ENCODE data around the gene A1BG. TPM values are rescaled to one million over a fixed set of nuclear protein-coding genes. Genes with fewer than 3 reads are reported as not detected.
"Not testable (repeated sequence)": the region's sequence is repeated elsewhere in the genome, so short reads cannot be mapped to it uniquely, and the experiment has no call there.

A1BG gene
- polyA plus RNA-seq, 1 donor, result 2.6 TPM

DNA sequence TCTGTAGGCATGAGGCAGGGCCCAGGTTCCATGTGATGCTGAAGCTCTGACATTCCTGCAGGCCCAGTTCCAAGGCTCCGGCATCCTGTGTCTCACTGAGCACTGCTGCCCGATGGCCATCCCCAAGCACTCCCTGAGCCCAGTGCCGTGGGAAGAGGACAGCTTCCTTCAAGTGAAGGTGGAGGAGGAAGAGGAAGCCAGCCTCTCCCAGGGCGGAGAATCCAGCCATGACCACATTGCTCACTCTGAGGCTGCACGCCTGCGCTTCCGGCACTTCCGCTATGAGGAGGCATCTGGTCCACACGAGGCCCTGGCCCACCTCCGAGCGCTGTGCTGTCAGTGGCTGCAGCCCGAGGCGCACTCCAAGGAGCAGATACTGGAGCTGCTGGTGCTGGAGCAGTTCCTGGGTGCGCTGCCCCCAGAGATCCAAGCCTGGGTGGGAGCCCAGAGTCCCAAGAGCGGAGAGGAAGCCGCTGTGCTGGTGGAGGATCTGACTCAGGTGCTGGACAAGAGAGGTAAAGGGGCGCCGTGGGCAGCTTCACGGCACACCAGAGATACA is 18.5 kb downstream of the A1BG start:
- DNase-seq, result no peak

DNA sequence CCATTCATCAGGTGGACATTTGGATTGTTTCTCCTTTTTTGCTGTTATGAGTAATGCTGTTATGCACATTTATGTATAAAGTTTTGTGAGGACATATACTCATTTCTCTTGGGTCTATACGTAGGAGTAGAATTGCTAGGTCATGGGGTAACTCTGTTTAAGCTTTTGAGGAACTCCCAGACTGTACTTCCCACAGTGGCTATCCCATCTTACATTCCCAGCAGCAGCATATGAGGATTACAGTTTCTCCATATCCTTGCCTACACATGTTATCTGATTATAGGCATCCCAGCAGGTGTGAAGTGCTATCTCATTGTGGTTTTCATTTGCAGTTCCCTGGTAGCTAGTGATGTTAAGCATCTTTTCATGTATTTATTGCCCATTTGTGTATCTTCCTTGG is 20.6 kb downstream of the A1BG start:
- DNase-seq, result no peak

- DNase-seq, result no peak
These were observed 22.8 kb downstream of the A1BG start for GRCh38 chr19:58330458-58330857.

DNA sequence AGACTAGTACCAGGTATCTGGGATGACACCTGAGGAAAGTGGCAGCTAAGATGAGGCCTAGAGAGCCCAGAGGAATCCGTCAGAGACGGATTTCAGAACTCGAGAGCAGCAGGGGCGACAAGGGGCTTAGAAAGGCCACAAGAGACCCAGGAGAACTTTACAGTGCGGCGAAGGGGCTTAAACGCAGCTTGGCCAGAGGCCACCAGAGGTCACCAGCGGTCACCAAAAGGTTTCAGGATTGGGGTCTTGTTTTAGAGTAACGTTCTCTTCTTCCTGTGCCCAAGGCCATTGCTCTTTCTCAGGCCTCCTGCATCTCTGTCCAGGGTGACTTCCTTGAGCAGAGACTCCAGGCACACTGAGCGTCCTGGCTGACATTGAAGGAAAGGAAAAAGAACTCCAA is 24.3 kb downstream of the A1BG start:
- no peak for DNase-seq

GRCh38 chr19:58326914-58327726 is 26.2 kb downstream of the A1BG start, which contains the start of gene ZSCAN22:
Gene ZSCAN22, plus strand, starts transcription at chr19:58326994. Its CDS starts 7,809 bp downstream, at chr19:58334803.
- DNase-seq, result peak; percentile 97

DNA sequence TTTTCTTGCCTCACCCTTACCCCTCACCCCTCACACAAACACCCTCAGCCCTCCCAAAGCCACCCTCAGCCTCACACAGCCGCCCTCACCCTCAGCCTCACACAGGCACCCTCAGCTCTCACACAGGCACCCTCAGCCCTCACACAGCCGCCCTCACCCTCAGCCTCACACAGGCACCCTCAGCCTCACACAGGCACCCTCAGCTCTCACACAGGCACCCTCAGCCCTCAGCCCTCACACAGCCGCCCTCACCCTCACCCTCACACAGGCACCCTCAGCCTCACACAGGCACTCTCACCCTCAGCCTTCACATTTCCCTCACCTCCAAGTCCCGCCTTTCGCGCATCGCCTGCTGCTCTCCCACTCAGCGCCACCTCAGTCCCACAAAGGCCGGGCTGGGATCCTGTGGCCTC is 26.8 kb downstream of the A1BG start:
- no peak for DNase-seq

DNA sequence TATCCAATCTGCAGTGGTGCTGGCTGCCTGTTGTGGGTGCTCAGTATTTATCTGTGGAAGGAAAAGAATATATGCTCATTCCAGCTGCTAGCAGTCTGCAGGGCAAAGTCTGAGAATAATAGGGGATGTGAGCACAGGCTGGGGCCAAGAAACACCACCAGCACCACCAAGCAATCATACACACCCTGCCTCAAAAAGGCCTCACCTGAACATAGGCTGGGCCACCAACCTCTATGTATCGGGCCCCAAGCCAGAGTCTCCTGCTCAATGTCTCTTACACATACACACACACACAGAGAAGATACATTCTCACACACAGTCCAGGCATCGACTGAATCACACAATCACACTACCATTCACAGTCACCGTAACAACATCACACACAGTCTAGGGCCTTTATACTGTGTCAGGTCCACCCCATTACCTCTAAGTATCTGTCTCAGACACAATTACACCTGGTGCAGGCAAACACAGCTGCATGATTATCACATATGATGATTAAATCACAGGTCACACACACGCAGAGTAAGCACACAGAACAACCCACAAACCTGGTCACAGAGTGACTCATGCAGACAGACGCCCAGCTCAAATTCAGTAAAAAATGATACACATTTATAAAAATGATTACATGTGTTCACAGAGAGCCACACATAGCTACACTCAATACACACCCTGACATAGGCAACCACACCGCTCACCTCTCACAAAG is 27.8 kb downstream of the A1BG start:
- no peak for DNase-seq

DNA sequence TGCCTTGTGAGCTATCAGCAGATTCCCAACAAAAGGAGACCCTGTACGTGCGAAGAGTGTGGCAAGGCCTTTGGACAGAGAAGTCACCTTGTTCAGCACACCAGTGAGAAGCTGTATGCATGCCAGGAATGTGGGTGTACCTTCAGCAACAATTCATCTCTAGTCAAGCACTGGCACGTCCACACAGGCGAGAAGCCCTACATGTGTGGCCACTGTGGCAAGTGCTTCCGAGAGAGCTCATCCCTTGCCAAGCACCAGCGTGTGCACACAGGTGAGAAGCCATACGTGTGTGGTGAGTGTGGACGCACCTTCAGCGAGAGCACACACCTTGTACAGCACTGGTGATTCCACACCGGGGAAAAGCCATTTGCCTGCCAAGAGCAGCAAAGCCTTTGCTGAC is 34.1 kb downstream of the A1BG start:
- no peak for DNase-seq

- DNase-seq, result no peak
These were observed 35.0 kb downstream of the A1BG start for GRCh38 chr19:58318297-58318696.

DNA sequence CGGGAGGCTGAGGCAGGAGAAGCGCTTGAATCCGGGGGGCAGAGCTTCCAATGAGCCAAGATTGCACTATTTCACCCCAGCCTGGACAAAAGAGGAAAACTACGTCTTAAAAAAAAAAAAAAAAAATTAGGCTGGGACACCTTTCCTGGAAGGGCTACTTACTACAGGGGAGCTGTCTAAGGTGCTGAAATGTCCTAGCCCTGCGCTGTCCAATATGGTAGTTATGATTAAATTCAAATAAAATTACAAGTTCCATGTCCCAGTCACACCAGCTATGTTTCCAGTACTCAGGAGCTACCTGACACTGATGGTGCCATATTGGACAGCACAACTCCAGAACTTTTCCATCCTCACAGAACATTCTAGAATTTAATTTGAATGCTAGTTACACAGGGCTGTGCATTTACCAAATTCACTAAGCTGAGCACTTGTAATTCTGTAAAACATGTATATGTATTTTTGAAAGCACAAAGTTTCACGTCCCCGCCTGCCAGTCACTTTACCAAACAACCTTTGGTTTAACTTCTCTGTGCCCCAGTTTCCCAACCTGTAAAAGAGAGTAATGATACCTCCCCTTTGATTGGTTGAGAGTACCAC is 35.7 kb downstream of the A1BG start:
- peak; percentile 45 for DNase-seq

GRCh38 chr19:58315580-58315979 is 37.7 kb downstream of the A1BG start:
- DNase-seq, result no peak

GRCh38 chr19:58311345-58311865 is 41.9 kb downstream of the A1BG start:
- no peak for DNase-seq

GRCh38 chr19:58310685-58311084 is 42.6 kb downstream of the A1BG start:
- DNase-seq, result not testable (repeated sequence)

DNA sequence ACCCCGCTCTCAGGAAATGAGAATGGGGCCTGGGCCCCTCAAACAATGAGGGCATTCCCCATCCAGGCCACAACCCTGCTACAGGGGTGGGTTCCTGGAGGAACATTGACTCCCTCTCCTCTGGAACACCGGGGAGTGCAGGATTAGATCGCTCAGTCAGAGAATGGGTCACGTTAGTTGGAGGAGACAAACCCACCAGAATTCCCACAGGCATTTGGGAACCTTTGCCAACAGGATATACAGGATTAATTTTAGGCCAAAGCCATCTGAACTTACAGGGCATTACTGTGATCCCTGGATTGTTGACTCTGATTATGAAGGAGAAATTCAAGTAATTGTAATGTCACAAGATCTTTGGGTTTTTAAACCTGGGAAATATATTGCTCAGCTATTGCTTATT is 45.6 kb downstream of the A1BG start:
- DNase-seq, result no peak

DNA sequence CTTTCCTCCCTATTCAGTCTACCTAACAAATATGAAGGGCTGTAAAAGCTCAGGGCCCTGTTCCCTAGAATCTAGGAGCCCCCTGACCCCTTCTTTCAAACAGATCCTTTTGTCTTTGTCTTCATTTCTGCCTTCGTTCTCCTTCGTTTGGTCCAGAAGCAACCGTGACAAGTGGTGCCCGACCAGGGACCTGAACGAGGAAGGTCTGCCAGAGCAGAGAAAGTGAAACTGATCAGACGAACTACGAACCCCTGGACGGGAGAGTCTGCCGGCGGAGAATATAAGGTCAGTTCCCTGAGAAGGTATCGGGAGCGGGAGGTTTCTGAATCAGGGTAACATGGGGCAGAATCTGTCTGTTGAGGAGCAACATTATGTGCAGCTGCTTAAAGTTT is 47.4 kb downstream of the A1BG start:
- no peak for DNase-seq

GRCh38 chr19:58305065-58305931 is 48.0 kb downstream of the A1BG start, which contains the start of gene ERVK3-1:
Gene ERVK3-1, plus strand, starts transcription at chr19:58305377. Its CDS starts 6,792 bp downstream, at chr19:58312169.
- peak; percentile 96 for DNase-seq

- no peak for DNase-seq
These were observed 48.6 kb downstream of the A1BG start for GRCh38 chr19:58304748-58305064.

- DNase-seq, result no peak
These were observed 49.0 kb downstream of the A1BG start for GRCh38 chr19:58304255-58304654.

GRCh38 chr19:58300620-58301019 is 52.7 kb downstream of the A1BG start:
- DNase-seq, result no peak

- no peak for DNase-seq
These were observed 57.2 kb downstream of the A1BG start for GRCh38 chr19:58296104-58296503.

Data from hindlimb muscle (tissue), 1 donor.